PC-3 (cell line): ENCODE results near the gene AGAP1.

ENCODE experiments used
- CTCF ChIP-seq: fragments of 300-600 bp; sonication (generic); conservative IDR thresholded peaks from 2 replicates; pipeline ENCODE4 v1.5.1; 2017; ENCODE audit warnings: antibody characterized with exemption, low read depth, mild to moderate bottlenecking, low read length
- EZH2 ChIP-seq: fragments of 300-600 bp; sonication (generic); IDR thresholded peaks from one replicate; pipeline ENCODE4 v1.6.1; 2017; ENCODE audit warnings: antibody characterized with exemption, mild to moderate bottlenecking, low read length; ENCODE audit not compliant: unreplicated experiment

DNA sequence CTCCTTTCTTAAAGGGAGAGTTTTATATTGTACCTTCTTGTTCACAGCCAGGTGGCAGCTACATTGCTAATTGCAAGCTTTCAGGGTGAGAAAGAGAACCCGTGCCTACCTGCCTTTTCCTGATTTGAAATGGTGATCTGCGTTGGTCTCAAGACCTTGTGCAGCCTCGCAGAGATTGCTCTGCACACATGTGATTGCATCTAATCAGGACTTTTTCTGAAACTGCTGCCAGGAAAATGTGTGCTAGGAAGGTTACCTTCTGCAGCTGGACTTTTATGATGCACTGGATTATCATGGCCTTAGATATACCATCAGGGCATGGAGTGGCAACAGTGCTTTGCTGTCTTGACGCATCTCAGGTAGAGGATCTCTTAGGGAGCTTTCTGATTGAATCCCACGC, 45.1 kb downstream of the AGAP1 start:
- TF ChIP-seq CTCF, result no peak
- TF ChIP-seq EZH2, result no peak
